PC-3 (cell line): ENCODE measurements around the gene TMA7. TPM values are rescaled to one million over a fixed set of nuclear protein-coding genes. Genes with fewer than 3 reads are reported as not detected.

Source experiments
- ATAC-seq: fragments of 200-7000 bp; cut with Tn5 transposase; 2 replicates; pipeline ENCODE4 v1.9.1; 2020; ENCODE audit warnings: mild to moderate bottlenecking, moderate library complexity
- BruUV-seq: library from RNA; stranded (reverse); fragments of 400-500 nt; replicated peaks from 2 replicates; lab custom pipeline; 2021; lab: Mats Ljungman, UMichigan
- CTCF ChIA-PET: fragments of 300-600 bp; sonication (Branson Sonifier 250); formaldehyde crosslinking; loops from one replicate; lab custom pipeline; 2022; ENCODE audit warnings: antibody characterized with exemption; lab: Charles Lee
- POLR2A ChIA-PET: fragments of 300-600 bp; sonication (Branson Sonifier 250); formaldehyde crosslinking; loops from one replicate; lab custom pipeline; 2022; ENCODE audit warnings: antibody characterized with exemption; ENCODE audit not compliant: unreplicated experiment; lab: Charles Lee
- DNase-seq: peaks from one replicate; pipeline ENCODE4 v3.0.0-alpha.2; 2015
- H2AFZ ChIP-seq: fragments of 300-600 bp; sonication (generic); 2 replicates; pipeline ENCODE4 v1.6.0; 2016; ENCODE audit warnings: antibody characterized with exemption, low read length
- H3F3A ChIP-seq: fragments of 300-600 bp; sonication (generic); one replicate; pipeline ENCODE4 v1.6.0; 2017; ENCODE audit warnings: antibody characterized with exemption, low read length, control low read depth, mild to moderate bottlenecking; ENCODE audit not compliant: unreplicated experiment
- H3K27ac ChIP-seq: fragments of 300-600 bp; sonication (generic); 2 replicates; pipeline ENCODE4 v1.5.1; 2016; ENCODE audit warnings: mild to moderate bottlenecking, low read length
- H3K27me3 ChIP-seq: fragments of 300-600 bp; sonication (generic); 2 replicates; pipeline ENCODE4 v1.6.1; 2016; ENCODE audit warnings: low read length, mixed read lengths
- H3K36me3 ChIP-seq: fragments of 300-600 bp; sonication (generic); 2 replicates; pipeline ENCODE4 v1.6.1; 2016; ENCODE audit warnings: low read depth, mixed run types, low read length, mixed read lengths
- H3K4me1 ChIP-seq: fragments of 300-600 bp; sonication (generic); 2 replicates; pipeline ENCODE4 v1.5.1; 2016; ENCODE audit warnings: low read length; ENCODE audit not compliant: insufficient read depth
- H3K4me2 ChIP-seq: fragments of 300-600 bp; sonication (generic); 2 replicates; pipeline ENCODE4 v1.6.0; 2016; ENCODE audit warnings: low read length
- H3K4me3 ChIP-seq: fragments of 300-600 bp; sonication (generic); 2 replicates; pipeline ENCODE4 v1.5.1; 2016; ENCODE audit warnings: mild to moderate bottlenecking, low read length, mixed read lengths
- H3K79me2 ChIP-seq: fragments of 300-600 bp; sonication (generic); 2 replicates; pipeline ENCODE4 v1.6.1; 2017; ENCODE audit warnings: low read length, mixed read lengths
- H3K9ac ChIP-seq: fragments of 300-600 bp; sonication (generic); 2 replicates; pipeline ENCODE4 v1.6.0; 2016; ENCODE audit warnings: mild to moderate bottlenecking, low read length
- H3K9me2 ChIP-seq: fragments of 300-600 bp; sonication (generic); replicated peaks from 2 replicates; pipeline ENCODE4 v1.6.1; 2016; ENCODE audit warnings: mixed run types, low read length, mixed read lengths
- H3K9me3 ChIP-seq: fragments of 300-600 bp; sonication (generic); 2 replicates; pipeline ENCODE4 v1.6.1; 2016; ENCODE audit warnings: low read length, mixed read lengths
- H4K20me1 ChIP-seq: fragments of 300-600 bp; sonication (generic); 2 replicates; pipeline ENCODE4 v1.6.1; 2016; ENCODE audit warnings: low read length, mixed read lengths
- CTCF ChIP-seq: fragments of 300-600 bp; sonication (generic); conservative IDR thresholded peaks from 2 replicates; pipeline ENCODE4 v1.5.1; 2017; ENCODE audit warnings: antibody characterized with exemption, low read depth, mild to moderate bottlenecking, low read length
- EZH2 ChIP-seq: fragments of 300-600 bp; sonication (generic); IDR thresholded peaks from one replicate; pipeline ENCODE4 v1.6.1; 2017; ENCODE audit warnings: antibody characterized with exemption, mild to moderate bottlenecking, low read length; ENCODE audit not compliant: unreplicated experiment
- EZH2phosphoT487 ChIP-seq: fragments of 300-600 bp; sonication (generic); IDR thresholded peaks from 2 replicates; pipeline ENCODE4 v1.6.1; 2018; ENCODE audit warnings: mild to moderate bottlenecking, antibody characterized with exemption, low read length, borderline replicate concordance
- intact Hi-C: fragments of 100-400 bp; cut with micrococcal nuclease; formaldehyde crosslinking; loops from 2 replicates; pipeline ENCODE4 v1.9.0; 2023
- total RNA-seq: library from RNA; depleted of rRNA; stranded (reverse); fragments of >200 nt; gene quantifications from 2 replicates; pipeline ENCODE4 v1.2.3, GENCODE V29; 2014

The TMA7 gene
- total RNA-seq, 1 experiment from 2014 or later: 517 TPM

GRCh38 chr3:48416091-48416505 lies 24.0 kb upstream of the TMA7 start:
- POLR2A ChIA-PET: no interaction called here
- H3K4me1 ChIP-seq: no peaks in the 10 kb centered on the region
- no peaks in the 10 kb centered on the region for H3K79me2 ChIP-seq
- no peaks in the 10 kb centered on the region for H3K9me2 ChIP-seq
- no peak overlapping the region for H3K4me3 ChIP-seq
- intact Hi-C loops: no loop called here
- no peaks in the 10 kb centered on the region for H3K36me3 ChIP-seq
- H2AFZ ChIP-seq: no peak overlapping the region
- H3F3A ChIP-seq: no peaks in the 10 kb centered on the region
- CTCF ChIA-PET: no interaction called here
- H3K9ac ChIP-seq: no peak overlapping the region
- BruUV-seq: no TSS peak
- no peaks in the 10 kb centered on the region for H3K9me3 ChIP-seq
- ATAC-seq (no peak), DNase-seq (no peak)
- TF ChIP-seq EZH2 (no peak), EZH2phosphoT487 (no peak), CTCF (no peak)
- no peak overlapping the region for H3K27ac ChIP-seq
- no peaks in the 10 kb centered on the region for H4K20me1 ChIP-seq
- H3K4me2 ChIP-seq: no peak overlapping the region
- H3K27me3 ChIP-seq: no peaks in the 10 kb centered on the region

DNA sequence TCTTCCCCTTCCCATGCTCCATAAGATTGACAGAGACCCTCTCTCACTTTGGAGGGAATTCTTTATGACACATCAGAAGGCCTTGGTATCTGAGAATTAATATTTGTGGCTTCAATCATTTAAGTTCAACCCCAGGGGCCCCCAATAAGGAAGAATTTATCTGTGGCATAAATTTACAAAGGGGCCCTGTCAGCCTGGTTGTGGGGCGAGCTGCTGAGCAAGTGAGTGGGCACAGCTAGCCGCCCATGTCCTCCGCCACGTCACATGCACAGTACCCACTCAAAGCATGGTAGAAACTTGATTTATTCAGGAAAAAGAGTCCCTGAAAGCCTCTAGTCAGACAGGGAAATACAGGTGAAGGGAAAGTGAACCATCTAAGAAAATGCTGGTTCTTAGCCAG lies 23.5 kb upstream of the TMA7 start:
- Histone ChIP-seq H3K27me3 (no peaks in the 10 kb centered on the region), H3K79me2 (no peaks in the 10 kb centered on the region), H3K9me3 (no peaks in the 10 kb centered on the region), H3K4me2 (no peak overlapping the region), H3F3A (no peaks in the 10 kb centered on the region), H3K36me3 (no peaks in the 10 kb centered on the region), H3K9me2 (no peaks in the 10 kb centered on the region), H2AFZ (no peak overlapping the region), H3K9ac (no peak overlapping the region), H3K27ac (no peak overlapping the region), H3K4me3 (no peak overlapping the region), H4K20me1 (no peaks in the 10 kb centered on the region), H3K4me1 (no peaks in the 10 kb centered on the region)
- ChIA-PET CTCF (no interaction called here), POLR2A (no interaction called here)
- ATAC-seq (no peak), DNase-seq (no peak)
- no TSS peak for BruUV-seq
- TF ChIP-seq CTCF (no peak), EZH2 (no peak), EZH2phosphoT487 (no peak)
- intact Hi-C loops: no loop called here

- CTCF ChIA-PET: no interaction called here
- TF ChIP-seq CTCF (no peak), EZH2phosphoT487 (no peak), EZH2 (no peak)
- H3K36me3 ChIP-seq: no peaks in the 10 kb centered on the region
Observed at GRCh38 chr3:48417529-48418108, 22.4 kb upstream of the TMA7 start.

More at GRCh38 chr3:48417529-48418108, 22.4 kb upstream of the TMA7 start:
- H3F3A ChIP-seq: no peaks in the 10 kb centered on the region
- no peaks in the 10 kb centered on the region for H4K20me1 ChIP-seq
- H3K27ac ChIP-seq: no peak overlapping the region
- H3K9ac ChIP-seq: no peak overlapping the region
- no TSS peak for BruUV-seq
- H3K79me2 ChIP-seq: no peaks in the 10 kb centered on the region
- POLR2A ChIA-PET: no interaction called here
- DNase-seq (no peak), ATAC-seq (no peak)
- H3K4me3 ChIP-seq: no peak overlapping the region
- no peaks in the 10 kb centered on the region for H3K9me3 ChIP-seq
- no peaks in the 10 kb centered on the region for H3K9me2 ChIP-seq
- no peak overlapping the region for H3K4me2 ChIP-seq
- intact Hi-C loops: no loop called here
- H3K27me3 ChIP-seq: no peaks in the 10 kb centered on the region
- H3K4me1 ChIP-seq: no peaks in the 10 kb centered on the region
- no peak overlapping the region for H2AFZ ChIP-seq
